K562 (cell line): ENCODE results near the gene ECE2. TPM values are rescaled to one million over a fixed set of nuclear protein-coding genes. Genes with fewer than 3 reads are reported as not detected.

Source experiments
- ARID1B ChIP-seq: fragments of 450-650 bp; IDR thresholded peaks from 2 replicates; pipeline ENCODE4 v1.6.1; 2016; ENCODE audit warnings: antibody characterized with exemption, mild to moderate bottlenecking, inconsistent platforms
- ARID2 ChIP-seq: fragments of 450-650 bp; IDR thresholded peaks from 2 replicates; pipeline ENCODE4 v1.6.1; 2017; ENCODE audit warnings: antibody characterized with exemption, mild to moderate bottlenecking
- ARID4B ChIP-seq: sonication (generic); formaldehyde crosslinking; IDR thresholded peaks from 2 replicates; pipeline ENCODE4 v1.8.0; 2022; ENCODE audit warnings: mild to moderate bottlenecking, missing genetic modification reagents
- BRCA1 ChIP-seq, 2 experiments: fragments of 450-650 bp in 1 of 2; sonication (generic) in 1 of 2; formaldehyde crosslinking in 1 of 2; IDR thresholded peaks; 2 replicates each; pipeline versions ENCODE4 v1.5.0 to v1.6.1; 2017 to 2020; ENCODE audit warnings: mild to moderate bottlenecking in 1 of 2, missing genetic modification reagents in 1 of 2
- CBFA2T3 ChIP-seq: fragments of 450-650 bp; IDR thresholded peaks from 2 replicates; pipeline ENCODE4 v1.6.1; 2017
- CBX5 ChIP-seq: IDR thresholded peaks from 2 replicates; pipeline ENCODE4 v1.6.1; 2014; ENCODE audit warnings: low read depth, borderline replicate concordance
- E2F6 ChIP-seq, 2 experiments: IDR thresholded peaks; 2 replicates each; pipeline ENCODE4 v1.6.1; 2011; ENCODE audit warnings: borderline replicate concordance in 1 of 2, control low read depth in 1 of 2, low read depth in 1 of 2, low read length in 1 of 2, mild to moderate bottlenecking in 1 of 2, mixed read lengths in 1 of 2, moderate library complexity in 1 of 2; ENCODE audit not compliant: insufficient read depth in 1 of 2, insufficient read length in 1 of 2, poor library complexity in 1 of 2, severe bottlenecking in 1 of 2; ENCODE audit errors: extremely low read depth in 1 of 2
- HMGN3 ChIP-seq: IDR thresholded peaks from 2 replicates; pipeline ENCODE4 v1.6.1; 2011; ENCODE audit warnings: borderline replicate concordance, low read depth, mild to moderate bottlenecking, mixed read lengths, low read length; ENCODE audit not compliant: insufficient read length; ENCODE audit errors: extremely low read depth
- HNRNPL ChIP-seq: fragments of 200-400 bp; formaldehyde crosslinking; IDR thresholded peaks from 2 replicates; pipeline ENCODE4 v1.6.1; 2017; ENCODE audit warnings: low read depth, mild to moderate bottlenecking, low read length
- HNRNPUL1 ChIP-seq: fragments of 200-400 bp; formaldehyde crosslinking; IDR thresholded peaks from 2 replicates; pipeline ENCODE4 v1.6.1; 2017; ENCODE audit warnings: low read length
- MIER1 ChIP-seq: fragments of 450-650 bp; IDR thresholded peaks from 2 replicates; pipeline ENCODE4 v1.6.1; 2016; ENCODE audit warnings: antibody characterized with exemption, mild to moderate bottlenecking, low read depth
- POLR2G ChIP-seq: fragments of 200-400 bp; formaldehyde crosslinking; IDR thresholded peaks from 2 replicates; pipeline ENCODE4 v1.6.1; 2017; ENCODE audit warnings: low read depth, mild to moderate bottlenecking, antibody characterized with exemption, low read length, moderate library complexity
- RBBP5 ChIP-seq: fragments of 200-600 bp; sonication (generic); IDR thresholded peaks from 2 replicates; pipeline ENCODE4 v1.6.1; 2012; ENCODE audit warnings: borderline replicate concordance, mild to moderate bottlenecking, low read length, control low read depth, inconsistent platforms; ENCODE audit not compliant: insufficient read depth, poor library complexity, severe bottlenecking
- RHOXF2B ChIP-seq: fragments of 250-450 bp; sonication (Bioruptor Pico); conservative IDR thresholded peaks from 2 replicates; pipeline ENCODE4 v1.5.1; 2021
- TCF3 ChIP-seq: sonication (generic); formaldehyde crosslinking; IDR thresholded peaks from 2 replicates; pipeline ENCODE4 v1.4.0; 2020; ENCODE audit warnings: mild to moderate bottlenecking, missing genetic modification reagents
- ZFPM2 ChIP-seq: fragments of 250-450 bp; sonication (Bioruptor Pico); IDR thresholded peaks from 2 replicates; pipeline ENCODE4 v1.5.1; 2022; ENCODE audit warnings: mild to moderate bottlenecking
- ZNF551 ChIP-seq: fragments of 250-450 bp; sonication (Bioruptor Pico); IDR thresholded peaks from 2 replicates; pipeline ENCODE4 v1.5.0; 2021; ENCODE audit warnings: mild to moderate bottlenecking, moderate library complexity
- ZNF740 ChIP-seq, 3 experiments: fragments of 200-800 bp in 1 of 3; sonication (Bioruptor generic) in 1 of 3; sonication (generic) in 1 of 3; formaldehyde crosslinking in 1 of 3; IDR thresholded peaks; 2 replicates each; pipeline versions ENCODE4 v1.6.1 to v1.8.0; 2016 to 2022; ENCODE audit warnings: mild to moderate bottlenecking in 2 of 3, missing compliant biosample characterization in 2 of 3, missing genetic modification characterization in 2 of 3, missing genetic modification reagents in 1 of 3
- polyA plus RNA-seq, 8 experiments: library from polyadenylated mRNA; depleted of rRNA in 4 of 8; stranded (reverse) in 5 of 8; unstranded in 3 of 8; fragments of >200 nt; fragmentation: Nextera tagmentation in 2 of 8; fragmentation: Illumina TruSeq in 1 of 8; extraction: Ambion mirVana in 2 of 8; extraction: Trizol in 1 of 8; gene quantifications; 2 replicates each; pipeline versions ENCODE4 v1.2.1 to v1.2.3, GENCODE V29; 2011 to 2014; ENCODE audit warnings: inconsistent platforms in 1 of 8, missing spikeins in 1 of 8
- total RNA-seq, 7 experiments: library from RNA; depleted of rRNA in 6 of 7; stranded (reverse); fragments of >200 nt in 6 of 7; fragmentation: Illumina TruSeq in 2 of 7; extraction: Trizol in 2 of 7; gene quantifications; 2 replicates each; pipeline versions ENCODE4 v1.2.1 to v1.2.3, GENCODE V29; 2011 to 2021; ENCODE audit warnings: low replicate concordance in 1 of 7

ECE2 gene
- total and polyA plus RNA-seq, 9 of the 15 experiments (the other 6 are each of a cell fraction or from before 2014, with no cell fraction given), result not detected

DNA sequence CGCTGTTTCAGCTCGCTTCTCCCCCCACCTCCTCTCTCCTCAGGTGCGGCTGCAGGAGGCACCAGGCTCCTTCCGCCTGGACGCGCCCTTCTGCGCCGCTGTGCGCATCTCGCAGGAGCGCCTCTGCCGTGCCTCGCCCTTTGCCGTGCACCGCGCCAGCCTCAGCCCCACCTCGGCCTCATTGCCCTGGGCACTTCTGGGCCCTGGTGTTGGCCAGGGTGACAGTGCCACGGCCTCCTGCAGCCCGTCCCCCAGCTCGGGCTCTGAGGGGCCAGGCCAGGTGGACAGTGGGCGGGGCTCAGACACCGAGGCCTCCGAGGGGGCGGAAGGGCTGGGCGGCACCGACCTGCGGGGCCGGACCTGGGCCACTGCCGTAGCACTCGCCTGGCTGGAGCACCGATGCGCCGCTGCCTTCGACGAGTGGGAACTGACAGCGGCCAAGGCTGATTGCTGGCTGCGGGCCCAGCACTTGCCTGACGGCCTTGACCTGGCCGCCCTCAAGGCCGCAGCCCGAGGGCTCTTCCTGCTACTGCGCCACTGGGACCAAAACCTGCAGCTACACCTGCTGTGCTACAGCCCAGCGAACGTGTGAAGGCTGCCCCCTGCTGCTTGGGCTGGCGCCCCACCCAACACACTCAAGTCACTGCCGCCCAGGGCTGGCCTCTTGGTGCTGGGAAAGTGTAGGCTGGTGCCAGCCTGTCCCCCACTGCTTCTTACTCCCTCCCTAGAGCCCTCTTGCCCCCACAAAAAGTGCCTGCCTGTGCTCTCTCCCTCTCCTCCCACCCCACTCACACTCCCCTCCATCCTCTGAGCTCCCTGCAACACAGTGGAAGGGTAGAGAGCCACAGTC, 34.1 kb upstream of the ECE2 start (continued):
- TF ChIP-seq CBX5, result no peak
- no peak for TF ChIP-seq HNRNPUL1
- no peak for TF ChIP-seq ZNF551 (CRISPR knock-in tag)
- peak; percentile 77 for TF ChIP-seq POLR2G
- no peak for TF ChIP-seq RBBP5
- TF ChIP-seq HMGN3, result peak; percentile 58
- TF ChIP-seq BRCA1 (IDR thresholded peaks at IDR 0.05), result no peak
- no peak for TF ChIP-seq BRCA1 (CRISPR knock-in tag; IDR thresholded peaks at IDR 0.05)
- peak; percentile 67; the same call in 1 of the 2 replicates for TF ChIP-seq MIER1
- 0 out of 2 replicates have a peak, but pooled peaks have one; percentile 8 for TF ChIP-seq CBFA2T3
- TF ChIP-seq ARID1B, result peak; percentile 38; the same call in 1 of the 2 replicates
- peak; percentile 85 for TF ChIP-seq ZNF740 (CRISPR knock-in tag; IDR thresholded peaks at IDR 0.05)
- no peak for TF ChIP-seq ZNF740 (tag; IDR thresholded peaks at IDR 0.05)
- no peak for TF ChIP-seq ZFPM2 (CRISPR knock-in tag)
- TF ChIP-seq ARID4B (CRISPR knock-in tag), result no peak
- TF ChIP-seq RHOXF2B (CRISPR knock-in tag), result 0 out of 2 replicates have a peak, but pooled peaks have one; percentile 13
- TF ChIP-seq E2F6 (IDR thresholded peaks at IDR 0.05; ENCODE audit: borderline replicate concordance in 1 of 2, extremely low read depth in 1 of 2, insufficient read depth in 1 of 2, insufficient read length in 1 of 2, low read depth in 1 of 2, low read length in 1 of 2, poor library complexity in 1 of 2, severe bottlenecking in 1 of 2), result peak in 1 of 2 experiments; percentile 38
- peak; percentile 52; the same call in 1 of the 2 replicates for TF ChIP-seq HNRNPL
- no peak for TF ChIP-seq ARID2
- TF ChIP-seq TCF3 (CRISPR knock-in tag), result peak; percentile 14; the same call in 1 of the 2 replicates
